K562 (cell line): ENCODE data around the gene ZNF646. TPM values are rescaled to one million over a fixed set of nuclear protein-coding genes. Genes with fewer than 3 reads are reported as not detected.

Experiments
- CAMTA2 ChIP-seq: fragments of 250-450 bp; sonication (Bioruptor Pico); conservative IDR thresholded peaks from 2 replicates; pipeline ENCODE4 v1.5.1; 2022
- CEBPB ChIP-seq: fragments of 450-650 bp; IDR thresholded peaks from 2 replicates; pipeline ENCODE4 v1.6.1; 2016; ENCODE audit warnings: missing genetic modification characterization, missing compliant biosample characterization
- DMBX1 ChIP-seq: fragments of 250-450 bp; sonication (Bioruptor Pico); IDR thresholded peaks from 2 replicates; pipeline ENCODE4 v1.8.0; 2022; ENCODE audit warnings: inconsistent platforms, mild to moderate bottlenecking, moderate library complexity, borderline replicate concordance
- ELF1 ChIP-seq: fragments of 200-800 bp; sonication (Bioruptor generic); IDR thresholded peaks from 2 replicates; pipeline ENCODE4 v1.6.1; 2016; ENCODE audit warnings: missing genetic modification characterization, missing compliant biosample characterization
- ELF4 ChIP-seq: fragments of 450-650 bp; formaldehyde crosslinking; IDR thresholded peaks from 2 replicates; pipeline ENCODE4 v1.4.0; 2022; ENCODE audit warnings: missing genetic modification characterization
- HIVEP1 ChIP-seq: fragments of 250-450 bp; sonication (Bioruptor Pico); IDR thresholded peaks from 2 replicates; pipeline ENCODE4 v1.4.0; 2020; ENCODE audit warnings: mild to moderate bottlenecking
- IRF2 ChIP-seq: sonication (generic); formaldehyde crosslinking; IDR thresholded peaks from 2 replicates; pipeline ENCODE4 v1.8.1; 2022; ENCODE audit warnings: mild to moderate bottlenecking, missing genetic modification reagents
- KLF6 ChIP-seq: fragments of 250-450 bp; sonication (Bioruptor Pico); IDR thresholded peaks from 2 replicates; pipeline ENCODE4 v1.4.0; 2020; ENCODE audit warnings: mild to moderate bottlenecking, moderate library complexity, borderline replicate concordance
- MAFF ChIP-seq: IDR thresholded peaks from 2 replicates; pipeline ENCODE4 v1.6.1; 2012; ENCODE audit warnings: low read length, improper control_type of control experiment
- NBN ChIP-seq: fragments of 450-650 bp; IDR thresholded peaks from 2 replicates; pipeline ENCODE4 v1.6.1; 2016; ENCODE audit warnings: low read depth, mild to moderate bottlenecking
- NCOA1 ChIP-seq: fragments of 450-650 bp; IDR thresholded peaks from 2 replicates; pipeline ENCODE4 v1.6.1; 2016; ENCODE audit warnings: low read depth
- POU5F1 ChIP-seq: fragments of 150-350 bp; IDR thresholded peaks from 2 replicates; pipeline ENCODE4 v1.6.1; 2014; ENCODE audit warnings: borderline replicate concordance, low read length, low read depth, mild to moderate bottlenecking; ENCODE audit not compliant: partially characterized antibody
- RB1 ChIP-seq: fragments of 450-650 bp; IDR thresholded peaks from 2 replicates; pipeline ENCODE4 v1.6.1; 2017; ENCODE audit warnings: low read depth, mild to moderate bottlenecking
- RFX7 ChIP-seq: fragments of 250-450 bp; sonication (Bioruptor Pico); IDR thresholded peaks from 2 replicates; pipeline ENCODE4 v1.5.1; 2021; ENCODE audit warnings: mild to moderate bottlenecking
- SIN3A ChIP-seq, 2 experiments: fragments of 150-350 bp in 1 of 2; IDR thresholded peaks; 2 replicates each; pipeline ENCODE4 v1.6.1; 2011 to 2016; ENCODE audit warnings: borderline replicate concordance in 2 of 2, low read depth in 2 of 2, low read length in 2 of 2, mild to moderate bottlenecking in 2 of 2, moderate library complexity in 2 of 2; ENCODE audit not compliant: control insufficient read depth in 1 of 2
- TAF1 ChIP-seq: IDR thresholded peaks from 2 replicates; pipeline ENCODE4 v1.6.1; 2011; ENCODE audit warnings: mild to moderate bottlenecking, low read length, moderate library complexity; ENCODE audit not compliant: insufficient read depth, control insufficient read depth, severe bottlenecking; ENCODE audit errors: extremely low read depth
- TARDBP ChIP-seq: fragments of 450-650 bp; IDR thresholded peaks from 2 replicates; pipeline ENCODE4 v1.6.1; 2016
- ZFP36 ChIP-seq: fragments of 150-350 bp; IDR thresholded peaks from 2 replicates; pipeline ENCODE4 v1.6.1; 2018; ENCODE audit warnings: low read length, low read depth; ENCODE audit not compliant: partially characterized antibody
- ZNF133 ChIP-seq: fragments of 250-450 bp; sonication (Bioruptor Pico); IDR thresholded peaks from 2 replicates; pipeline ENCODE4 v1.4.0; 2020; ENCODE audit warnings: mild to moderate bottlenecking
- ZNF583 ChIP-seq: fragments of 250-450 bp; sonication (Bioruptor Pico); IDR thresholded peaks from 2 replicates; pipeline ENCODE4 v1.4.0; 2020
- polyA plus RNA-seq, 8 experiments: library from polyadenylated mRNA; depleted of rRNA in 4 of 8; stranded (reverse) in 5 of 8; unstranded in 3 of 8; fragments of >200 nt; fragmentation: Nextera tagmentation in 2 of 8; fragmentation: Illumina TruSeq in 1 of 8; extraction: Ambion mirVana in 2 of 8; extraction: Trizol in 1 of 8; gene quantifications; 2 replicates each; pipeline versions ENCODE4 v1.2.1 to v1.2.3, GENCODE V29; 2011 to 2014; ENCODE audit warnings: inconsistent platforms in 1 of 8, missing spikeins in 1 of 8
- total RNA-seq, 7 experiments: library from RNA; depleted of rRNA in 6 of 7; stranded (reverse); fragments of >200 nt in 6 of 7; fragmentation: Illumina TruSeq in 2 of 7; extraction: Trizol in 2 of 7; gene quantifications; 2 replicates each; pipeline versions ENCODE4 v1.2.1 to v1.2.3, GENCODE V29; 2011 to 2021; ENCODE audit warnings: low replicate concordance in 1 of 7
- TF ChIP-seq, protein P1 (sequence below): sonication (generic); formaldehyde crosslinking; IDR thresholded peaks from 2 replicates; pipeline ENCODE4 v1.8.0; 2022; ENCODE audit warnings: missing genetic modification reagents, mild to moderate bottlenecking, moderate library complexity, borderline replicate concordance
- TF ChIP-seq, protein P2 (sequence below): sonication (generic); formaldehyde crosslinking; IDR thresholded peaks from 2 replicates; pipeline ENCODE4 v1.8.0; 2022; ENCODE audit warnings: mild to moderate bottlenecking, missing genetic modification reagents
- TF ChIP-seq, protein P3 (sequence below): sonication (generic); formaldehyde crosslinking; IDR thresholded peaks from 2 replicates; pipeline ENCODE4 v1.8.1; 2023; ENCODE audit warnings: mild to moderate bottlenecking, missing genetic modification reagents

Gene ZNF646
- total and polyA plus RNA-seq, 9 of the 15 experiments (the other 6 are each of a cell fraction or from before 2014, with no cell fraction given) = 0.08 to 20.6 (median 8.0) TPM

DNA sequence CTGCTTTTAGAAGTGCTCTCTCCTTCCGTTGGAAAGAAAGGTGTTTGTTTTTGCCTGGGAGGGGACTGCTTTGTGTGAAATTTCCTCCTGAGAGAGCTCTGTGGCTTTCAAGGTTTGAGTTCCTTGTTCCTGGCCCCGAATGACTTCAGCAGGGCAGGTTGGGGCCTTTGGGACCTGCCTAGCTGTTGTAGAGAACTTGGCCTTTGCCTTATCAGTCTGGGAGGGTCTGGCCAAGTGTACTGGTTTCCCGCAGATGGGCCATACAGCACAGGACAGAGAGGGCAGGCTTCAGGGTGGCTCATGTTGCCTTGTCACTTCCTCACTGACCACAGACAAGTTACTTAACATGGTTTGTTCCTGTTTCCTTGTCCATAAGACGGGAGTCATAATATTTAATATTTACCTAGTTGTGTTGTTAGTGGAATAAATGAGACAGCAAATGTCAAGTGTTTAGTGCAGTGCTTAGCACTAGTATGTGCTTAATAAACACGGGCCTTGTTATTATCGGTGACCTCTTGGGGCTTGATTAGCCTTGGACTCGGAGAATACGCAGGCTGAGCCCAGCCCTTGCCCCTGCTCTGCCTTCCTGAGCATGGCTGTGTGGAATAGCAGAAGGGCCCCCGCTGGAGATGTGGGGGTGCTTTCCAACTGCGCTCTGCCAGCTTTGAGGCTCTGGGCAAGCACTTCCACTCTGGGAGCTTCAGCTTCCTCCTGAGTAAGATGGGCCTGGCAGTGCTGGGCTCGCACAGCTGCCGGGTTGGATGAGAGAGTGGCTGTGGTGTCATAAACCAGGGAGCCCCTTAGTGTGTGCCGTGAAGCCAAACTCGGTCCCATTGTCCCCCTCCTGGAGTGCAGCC is 54.7 kb downstream of the ZNF646 start (continued):
- peak; percentile 19; the same call in 1 of the 2 replicates for TF ChIP-seq KLF6 (CRISPR knock-in tag)
- TF ChIP-seq MAFF = peak; percentile 26; the same call in 1 of the 2 replicates
- peak; percentile 42; the same call in 1 of the 2 replicates for TF ChIP-seq NBN
- TF ChIP-seq RFX7 = no peak
- no peak; the same call in 1 of the 2 replicates for TF ChIP-seq NCOA1
- TF ChIP-seq, protein P1, sequence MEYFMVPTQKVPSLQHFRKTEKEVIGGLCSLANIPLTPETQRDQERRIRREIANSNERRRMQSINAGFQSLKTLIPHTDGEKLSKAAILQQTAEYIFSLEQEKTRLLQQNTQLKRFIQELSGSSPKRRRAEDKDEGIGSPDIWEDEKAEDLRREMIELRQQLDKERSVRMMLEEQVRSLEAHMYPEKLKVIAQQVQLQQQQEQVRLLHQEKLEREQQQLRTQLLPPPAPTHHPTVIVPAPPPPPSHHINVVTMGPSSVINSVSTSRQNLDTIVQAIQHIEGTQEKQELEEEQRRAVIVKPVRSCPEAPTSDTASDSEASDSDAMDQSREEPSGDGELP (CRISPR knock-in tag) = peak; percentile 51; the same call in 1 of the 2 replicates
- TF ChIP-seq CEBPB (tag) = no peak
- TF ChIP-seq RB1 = 0 out of 2 replicates have a peak, but pooled peaks have one; percentile 25
- TF ChIP-seq, protein P2, sequence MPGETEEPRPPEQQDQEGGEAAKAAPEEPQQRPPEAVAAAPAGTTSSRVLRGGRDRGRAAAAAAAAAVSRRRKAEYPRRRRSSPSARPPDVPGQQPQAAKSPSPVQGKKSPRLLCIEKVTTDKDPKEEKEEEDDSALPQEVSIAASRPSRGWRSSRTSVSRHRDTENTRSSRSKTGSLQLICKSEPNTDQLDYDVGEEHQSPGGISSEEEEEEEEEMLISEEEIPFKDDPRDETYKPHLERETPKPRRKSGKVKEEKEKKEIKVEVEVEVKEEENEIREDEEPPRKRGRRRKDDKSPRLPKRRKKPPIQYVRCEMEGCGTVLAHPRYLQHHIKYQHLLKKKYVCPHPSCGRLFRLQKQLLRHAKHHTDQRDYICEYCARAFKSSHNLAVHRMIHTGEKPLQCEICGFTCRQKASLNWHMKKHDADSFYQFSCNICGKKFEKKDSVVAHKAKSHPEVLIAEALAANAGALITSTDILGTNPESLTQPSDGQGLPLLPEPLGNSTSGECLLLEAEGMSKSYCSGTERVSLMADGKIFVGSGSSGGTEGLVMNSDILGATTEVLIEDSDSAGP (CRISPR knock-in tag) = no peak
- no peak for TF ChIP-seq SIN3A (IDR thresholded peaks at IDR 0.05; ENCODE audit: borderline replicate concordance in 2 of 2, control insufficient read depth in 1 of 2, low read depth in 2 of 2, low read length in 2 of 2)
- TF ChIP-seq IRF2 = no peak
- TF ChIP-seq ZFP36 = no peak
- no peak for TF ChIP-seq ZNF133 (CRISPR knock-in tag)
- TF ChIP-seq CAMTA2 (CRISPR knock-in tag) = no peak
- no peak for TF ChIP-seq ELF4 (CRISPR knock-in tag)
- TF ChIP-seq ELF1 = peak; percentile 36; the same call in 1 of the 2 replicates
- TF ChIP-seq TAF1 = peak; percentile 44
- no peak for TF ChIP-seq TARDBP
- peak; percentile 49; the same call in 1 of the 2 replicates for TF ChIP-seq DMBX1
- TF ChIP-seq POU5F1 = no peak
- TF ChIP-seq, protein P3, sequence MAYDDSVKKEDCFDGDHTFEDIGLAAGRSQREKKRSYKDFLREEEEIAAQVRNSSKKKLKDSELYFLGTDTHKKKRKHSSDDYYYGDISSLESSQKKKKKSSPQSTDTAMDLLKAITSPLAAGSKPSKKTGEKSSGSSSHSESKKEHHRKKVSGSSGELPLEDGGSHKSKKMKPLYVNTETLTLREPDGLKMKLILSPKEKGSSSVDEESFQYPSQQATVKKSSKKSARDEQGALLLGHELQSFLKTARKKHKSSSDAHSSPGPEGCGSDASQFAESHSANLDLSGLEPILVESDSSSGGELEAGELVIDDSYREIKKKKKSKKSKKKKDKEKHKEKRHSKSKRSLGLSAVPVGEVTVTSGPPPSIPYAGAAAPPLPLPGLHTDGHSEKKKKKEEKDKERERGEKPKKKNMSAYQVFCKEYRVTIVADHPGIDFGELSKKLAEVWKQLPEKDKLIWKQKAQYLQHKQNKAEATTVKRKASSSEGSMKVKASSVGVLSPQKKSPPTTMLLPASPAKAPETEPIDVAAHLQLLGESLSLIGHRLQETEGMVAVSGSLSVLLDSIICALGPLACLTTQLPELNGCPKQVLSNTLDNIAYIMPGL (CRISPR knock-in tag) = no peak
- TF ChIP-seq ZNF583 (CRISPR knock-in tag) = no peak
- no peak for TF ChIP-seq HIVEP1
